HCT116 (cell line): ENCODE measurements around the gene RIPOR3. TPM values are rescaled to one million over a fixed set of nuclear protein-coding genes. Genes with fewer than 3 reads are reported as not detected.

Experiments used
- ATAC-seq: fragments of 200-7000 bp; cut with Tn5 transposase; 2 replicates; pipeline ENCODE4 v1.9.1; 2020; ENCODE audit warnings: mild to moderate bottlenecking, moderate library complexity
- BruUV-seq: library from RNA; stranded (reverse); fragments of 400-500 nt; replicated peaks from 2 replicates; lab custom pipeline; 2021; lab: Mats Ljungman, UMichigan
- CTCF ChIA-PET: fragments of 300-600 bp; sonication (Branson Sonifier 250); formaldehyde crosslinking; loops from one replicate; lab custom pipeline; 2021; ENCODE audit warnings: antibody characterized with exemption; lab: Charles Lee
- POLR2A ChIA-PET: fragments of 300-600, 350-600 bp; sonication (Branson Sonifier 250); formaldehyde crosslinking; loops from one replicate; lab custom pipeline; 2021; ENCODE audit warnings: antibody characterized with exemption; lab: Charles Lee
- RAD21 ChIA-PET, 2 experiments: fragments of 300-600 bp; sonication (Branson Sonifier 250); formaldehyde crosslinking; loops; one replicate each; lab custom pipeline; 2023; ENCODE audit warnings: low total read pairs in 2 of 2; ENCODE audit not compliant: uncharacterized antibody in 2 of 2, unreplicated experiment in 2 of 2, low non-redundant PET in 1 of 2; lab: Charles Lee
- DNase-seq: peaks from one replicate; pipeline ENCODE4 v3.0.0-alpha.2; 2010; ENCODE audit warnings: low read depth, low spot score
- H2AFZ ChIP-seq: fragments of 200-600 bp; shearing (Covaris generic), sonication (generic); 2 replicates; pipeline ENCODE4 v1.6.1; 2017; ENCODE audit warnings: low read depth, mixed run types, mixed read lengths, antibody characterized with exemption, low read length; ENCODE audit not compliant: poor library complexity, severe bottlenecking
- H3K27ac ChIP-seq: 2 replicates; pipeline ENCODE4 v1.5.1; 2012; ENCODE audit warnings: low read depth, low read length
- H3K27me3 ChIP-seq: fragments of 200-600 bp; sonication (generic); 2 replicates; pipeline ENCODE4 v1.6.1; 2016; ENCODE audit warnings: mixed run types, low read length, mixed read lengths; ENCODE audit not compliant: insufficient read depth
- H3K36me3 ChIP-seq, 2 experiments: fragments of 200-500 bp in 1 of 2; fragments of 200-600 bp in 1 of 2; sonication (Bioruptor generic) in 1 of 2; sonication (generic) in 1 of 2; 2 replicates each; pipeline versions ENCODE4 v1.5.1 to v1.6.1; 2014 to 2016; ENCODE audit warnings: low read length in 2 of 2, inconsistent platforms in 1 of 2, mixed read lengths in 1 of 2, mixed run types in 1 of 2; ENCODE audit not compliant: insufficient read depth in 2 of 2, control insufficient read depth in 1 of 2
- H3K4me1 ChIP-seq, 2 experiments: fragments of 200-600 bp in 1 of 2; sonication (generic) in 1 of 2; 2 replicates each; pipeline versions ENCODE4 v1.5.1 to v1.6.1; 2012 to 2017; ENCODE audit warnings: low read length in 2 of 2, inconsistent platforms in 1 of 2, mild to moderate bottlenecking in 1 of 2, mixed read lengths in 1 of 2, mixed run types in 1 of 2, moderate library complexity in 1 of 2; ENCODE audit not compliant: insufficient read depth in 2 of 2, control insufficient read depth in 1 of 2
- H3K4me2 ChIP-seq: fragments of 200-600 bp; sonication (generic); 2 replicates; pipeline ENCODE4 v1.6.1; 2017; ENCODE audit warnings: mixed run types, low read length, mixed read lengths
- H3K4me3 ChIP-seq, 2 experiments: fragments of 200-600 bp in 1 of 2; sonication (generic) in 1 of 2; replicated peaks in 1 of 2; 2 replicates each; pipeline ENCODE4 v1.5.1; 2011 to 2016; ENCODE audit warnings: low read length in 2 of 2, control low read depth in 1 of 2, low read depth in 1 of 2, mild to moderate bottlenecking in 1 of 2, mixed read lengths in 1 of 2, mixed run types in 1 of 2
- H3K79me2 ChIP-seq: fragments of 200-600 bp; sonication (generic); 2 replicates; pipeline ENCODE4 v1.6.1; 2017; ENCODE audit warnings: mild to moderate bottlenecking, mixed run types, low read length, moderate library complexity, mixed read lengths; ENCODE audit not compliant: insufficient read depth
- H3K9ac ChIP-seq: fragments of 200-600 bp; sonication (generic); 2 replicates; pipeline ENCODE4 v1.6.1; 2016; ENCODE audit warnings: low read length, mixed read lengths
- H3K9me2 ChIP-seq: fragments of 200-600 bp; sonication (generic), shearing (Covaris generic); 2 replicates; pipeline ENCODE4 v1.6.1; 2017; ENCODE audit warnings: mixed run types, mild to moderate bottlenecking, moderate library complexity; ENCODE audit not compliant: insufficient read depth
- H3K9me3 ChIP-seq, 2 experiments: fragments of 200-500 bp in 1 of 2; fragments of 200-600 bp in 1 of 2; sonication (Bioruptor generic) in 1 of 2; sonication (generic) in 1 of 2; 2 replicates each; pipeline ENCODE4 v1.6.1; 2014 to 2017; ENCODE audit warnings: low read length in 2 of 2, mixed read lengths in 2 of 2, inconsistent platforms in 1 of 2, low read depth in 1 of 2, mild to moderate bottlenecking in 1 of 2, mixed run types in 1 of 2, moderate library complexity in 1 of 2; ENCODE audit not compliant: control insufficient read depth in 1 of 2, insufficient read depth in 1 of 2
- H4K20me1 ChIP-seq: fragments of 200-600 bp; sonication (generic), shearing (Covaris generic); 2 replicates; pipeline ENCODE4 v1.6.1; 2017; ENCODE audit warnings: mixed run types, mild to moderate bottlenecking, moderate library complexity; ENCODE audit not compliant: insufficient read depth
- CBX3 ChIP-seq: IDR thresholded peaks from 2 replicates; pipeline ENCODE4 v1.6.1; 2012; ENCODE audit warnings: low read depth
- EGR1 ChIP-seq: IDR thresholded peaks from 2 replicates; pipeline ENCODE4 v1.6.1; 2012; ENCODE audit warnings: low read depth
- EZH2phosphoT487 ChIP-seq: fragments of 200-600 bp; IDR thresholded peaks from 2 replicates; pipeline ENCODE4 v1.6.1; 2018; ENCODE audit warnings: antibody characterized with exemption, borderline replicate concordance
- FOSL1 ChIP-seq: IDR thresholded peaks from 2 replicates; pipeline ENCODE4 v1.6.1; 2012; ENCODE audit warnings: low read depth
- JUND ChIP-seq: IDR thresholded peaks from 2 replicates; pipeline ENCODE4 v1.6.1; 2012
- POLR2A ChIP-seq: IDR thresholded peaks from 2 replicates; pipeline ENCODE4 v1.7.0; 2011; ENCODE audit warnings: borderline replicate concordance; ENCODE audit not compliant: insufficient read depth, insufficient read length; ENCODE audit errors: extremely low read depth
- RAD21 ChIP-seq: IDR thresholded peaks from 2 replicates; pipeline ENCODE4 v1.6.1; 2012; ENCODE audit warnings: low read depth, mild to moderate bottlenecking
- SIN3A ChIP-seq: IDR thresholded peaks from 2 replicates; pipeline ENCODE4 v1.6.1; 2012; ENCODE audit warnings: low read depth
- YY1 ChIP-seq: IDR thresholded peaks from 2 replicates; pipeline ENCODE4 v1.6.1; 2011; ENCODE audit warnings: low read length, low read depth, moderate library complexity, mild to moderate bottlenecking; ENCODE audit not compliant: insufficient replicate concordance; ENCODE audit errors: extremely low read depth
- ZFX ChIP-seq: fragments of 450-650 bp; IDR thresholded peaks from 2 replicates; pipeline ENCODE4 v1.6.1; 2017
- intact Hi-C: fragments of 100-400 bp; cut with micrococcal nuclease; formaldehyde crosslinking; loops from 2 replicates; pipeline ENCODE4 v1.10.0; 2022
- total RNA-seq: library from RNA; stranded (reverse); gene quantifications from one replicate; pipeline ENCODE4 v1.2.1, GENCODE V29; 2021; ENCODE audit not compliant: unreplicated experiment
- TF ChIP-seq, protein P1 (sequence below): IDR thresholded peaks from 2 replicates; pipeline ENCODE4 v1.6.1; 2012
- TF ChIP-seq, protein P2 (sequence below): IDR thresholded peaks from 2 replicates; pipeline ENCODE4 v1.6.1; 2012

The RIPOR3 gene
- total RNA-seq, 1 experiment from 2014 or later: 0.22 TPM

DNA sequence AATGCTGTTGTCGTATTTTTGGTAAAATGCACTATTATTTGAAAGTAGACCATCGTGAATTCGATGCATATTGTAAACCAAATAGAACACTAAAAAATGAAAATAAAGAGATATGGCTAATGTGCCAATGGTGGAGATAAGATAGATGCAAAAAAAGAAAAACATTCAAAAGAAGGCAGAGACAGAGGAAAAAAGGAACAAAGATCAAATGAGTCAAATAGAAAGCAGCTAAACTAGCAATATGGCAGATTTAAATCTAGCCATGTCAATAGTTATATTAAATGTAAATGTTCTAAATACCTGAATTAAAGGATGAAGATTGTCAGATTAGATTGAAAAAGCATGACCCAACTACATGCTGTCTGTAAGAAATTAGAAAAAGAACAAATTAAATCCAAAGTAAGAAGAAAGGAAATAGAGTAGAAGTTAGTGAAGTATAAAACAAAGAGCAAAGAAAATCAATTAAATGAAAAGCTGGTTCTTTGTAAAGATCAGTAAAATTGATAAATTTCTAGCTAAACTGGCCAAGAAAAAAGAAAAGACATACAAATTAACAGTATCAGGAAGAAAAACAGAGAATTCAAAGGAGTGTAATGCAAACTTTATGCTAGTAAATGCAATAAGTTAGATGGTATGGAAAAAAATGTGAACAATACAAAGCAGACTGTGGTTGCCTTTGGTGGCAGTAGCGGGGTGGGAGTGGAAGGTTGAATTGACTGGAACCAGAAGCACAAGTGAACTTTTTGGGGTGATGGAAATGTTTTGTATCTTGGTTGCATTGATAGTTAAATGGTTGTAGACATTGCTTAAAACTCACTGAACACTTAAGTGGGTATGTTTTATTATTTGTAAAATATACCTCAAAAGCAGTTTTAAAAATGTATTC lies 136.4 kb downstream of the RIPOR3 start:
- no peaks in the 10 kb centered on the region for H3K9me3 ChIP-seq
- H3K9ac ChIP-seq: no peak overlapping the region
- ChIA-PET POLR2A (interaction anchor here (1.5 to 1.8 kb wide), 2 partner anchors 14 kb away, joined by 3 to 5 read pairs; no protein-coding TSS in a partner anchor), RAD21 (no interaction called here), CTCF (no interaction called here)
- H2AFZ ChIP-seq: no peak overlapping the region
- H4K20me1 ChIP-seq: no peaks in the 10 kb centered on the region
- H3K27me3 ChIP-seq: no peaks in the 10 kb centered on the region
- H3K4me3 ChIP-seq: no peak overlapping the region
- BruUV-seq: no TSS peak
- H3K79me2 ChIP-seq: peaks cover 98% of the 10 kb centered on the region
- H3K27ac ChIP-seq: no peak overlapping the region
- peaks cover 35 to 47% of the 10 kb centered on the region in 2 experiments for H3K4me1 ChIP-seq
- ATAC-seq (no peak), DNase-seq (no peak)
- TF ChIP-seq SIN3A (no peak), JUND (no peak), RAD21 (no peak), CBX3 (no peak), YY1 (no peak), ZFX (no peak), EZH2phosphoT487 (no peak), FOSL1 (no peak), POLR2A (no peak), EGR1 (no peak)
- TF ChIP-seq, protein P1, sequence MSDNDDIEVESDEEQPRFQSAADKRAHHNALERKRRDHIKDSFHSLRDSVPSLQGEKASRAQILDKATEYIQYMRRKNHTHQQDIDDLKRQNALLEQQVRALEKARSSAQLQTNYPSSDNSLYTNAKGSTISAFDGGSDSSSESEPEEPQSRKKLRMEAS: no peak
- TF ChIP-seq, protein P2, sequence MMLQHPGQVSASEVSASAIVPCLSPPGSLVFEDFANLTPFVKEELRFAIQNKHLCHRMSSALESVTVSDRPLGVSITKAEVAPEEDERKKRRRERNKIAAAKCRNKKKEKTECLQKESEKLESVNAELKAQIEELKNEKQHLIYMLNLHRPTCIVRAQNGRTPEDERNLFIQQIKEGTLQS: no peak
- no peak overlapping the region for H3K4me2 ChIP-seq
- intact Hi-C loops: loop anchor here (5.0 kb wide), 1 partner anchor 43 kb away; the partner anchor contains the start of gene PTPN1
- no peaks in the 10 kb centered on the region for H3K9me2 ChIP-seq
- H3K36me3 ChIP-seq: no peaks in the 10 kb centered on the region
